ENCODE results near the gene CEL.
"Not testable (repeated sequence)": the region's sequence is repeated elsewhere in the genome, so short reads cannot be mapped to it uniquely, and the experiment has no call there.

Gene CEL

DNA sequence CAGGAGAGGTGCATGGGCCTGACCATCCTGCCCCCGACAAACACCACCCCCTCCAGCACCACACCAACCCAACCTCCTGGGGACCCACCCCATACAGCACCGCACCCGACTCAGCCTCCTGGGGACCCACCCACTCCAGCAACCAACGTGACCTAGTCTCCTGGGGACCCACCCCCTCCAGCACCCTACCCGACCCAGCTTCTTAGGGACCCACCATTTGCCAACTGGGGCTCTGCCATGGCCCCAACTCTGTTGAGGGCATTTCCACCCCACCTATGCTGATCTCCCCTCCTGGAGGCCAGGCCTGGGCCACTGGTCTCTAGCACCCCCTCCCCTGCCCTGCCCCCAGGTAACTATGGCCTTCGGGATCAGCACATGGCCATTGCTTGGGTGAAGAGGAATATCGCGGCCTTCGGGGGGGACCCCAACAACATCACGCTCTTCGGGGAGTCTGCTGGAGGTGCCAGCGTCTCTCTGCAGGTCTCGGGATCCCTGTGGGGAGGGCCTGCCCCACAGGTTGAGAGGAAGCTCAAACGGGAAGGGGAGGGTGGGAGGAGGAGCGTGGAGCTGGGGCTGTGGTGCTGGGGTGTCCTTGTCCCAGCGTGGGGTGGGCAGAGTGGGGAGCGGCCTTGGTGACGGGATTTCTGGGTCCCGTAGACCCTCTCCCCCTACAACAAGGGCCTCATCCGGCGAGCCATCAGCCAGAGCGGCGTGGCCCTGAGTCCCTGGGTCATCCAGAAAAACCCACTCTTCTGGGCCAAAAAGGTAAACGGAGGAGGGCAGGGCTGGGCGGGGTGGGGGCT is 4.6 kb downstream of the CEL start:
- DNase-seq, result no peak

GRCh38 chr9:133067006-133067405 is 5.2 kb downstream of the CEL start:
- DNase-seq, result no peak

DNA sequence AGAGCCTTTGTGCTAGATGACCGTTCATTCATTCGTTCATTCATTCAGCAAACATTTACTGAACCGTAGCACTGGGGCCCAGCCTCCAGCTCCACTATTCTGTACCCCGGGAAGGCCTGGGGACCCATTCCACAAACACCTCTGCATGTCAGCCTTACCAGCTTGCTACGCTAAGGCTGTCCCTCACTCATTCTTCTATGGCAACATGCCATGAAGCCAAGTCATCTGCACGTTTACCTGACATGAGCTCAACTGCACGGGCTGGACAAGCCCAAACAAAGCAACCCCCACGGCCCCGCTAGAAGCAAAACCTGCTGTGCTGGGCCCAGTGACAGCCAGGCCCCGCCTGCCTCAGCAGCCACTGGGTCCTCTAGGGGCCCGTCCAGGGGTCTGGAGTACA is 6.0 kb downstream of the CEL start:
- no peak for DNase-seq

GRCh38 chr9:133068431-133068830 is 6.7 kb downstream of the CEL start:
- DNase-seq, result not testable (repeated sequence)

DNA sequence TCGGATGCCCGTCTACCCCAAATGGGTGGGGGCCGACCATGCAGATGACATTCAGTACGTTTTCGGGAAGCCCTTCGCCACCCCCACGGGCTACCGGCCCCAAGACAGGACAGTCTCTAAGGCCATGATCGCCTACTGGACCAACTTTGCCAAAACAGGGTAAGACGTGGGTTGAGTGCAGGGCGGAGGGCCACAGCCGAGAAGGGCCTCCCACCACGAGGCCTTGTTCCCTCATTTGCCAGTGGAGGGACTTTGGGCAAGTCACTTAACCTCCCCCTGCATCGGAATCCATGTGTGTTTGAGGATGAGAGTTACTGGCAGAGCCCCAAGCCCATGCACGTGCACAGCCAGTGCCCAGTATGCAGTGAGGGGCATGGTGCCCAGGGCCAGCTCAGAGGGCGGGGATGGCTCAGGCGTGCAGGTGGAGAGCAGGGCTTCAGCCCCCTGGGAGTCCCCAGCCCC is 8.8 kb downstream of the CEL start:
- not testable (repeated sequence) for DNase-seq

- not testable (repeated sequence) for DNase-seq
These were observed 9.2 kb downstream of the CEL start for GRCh38 chr9:133070985-133071384.

DNA sequence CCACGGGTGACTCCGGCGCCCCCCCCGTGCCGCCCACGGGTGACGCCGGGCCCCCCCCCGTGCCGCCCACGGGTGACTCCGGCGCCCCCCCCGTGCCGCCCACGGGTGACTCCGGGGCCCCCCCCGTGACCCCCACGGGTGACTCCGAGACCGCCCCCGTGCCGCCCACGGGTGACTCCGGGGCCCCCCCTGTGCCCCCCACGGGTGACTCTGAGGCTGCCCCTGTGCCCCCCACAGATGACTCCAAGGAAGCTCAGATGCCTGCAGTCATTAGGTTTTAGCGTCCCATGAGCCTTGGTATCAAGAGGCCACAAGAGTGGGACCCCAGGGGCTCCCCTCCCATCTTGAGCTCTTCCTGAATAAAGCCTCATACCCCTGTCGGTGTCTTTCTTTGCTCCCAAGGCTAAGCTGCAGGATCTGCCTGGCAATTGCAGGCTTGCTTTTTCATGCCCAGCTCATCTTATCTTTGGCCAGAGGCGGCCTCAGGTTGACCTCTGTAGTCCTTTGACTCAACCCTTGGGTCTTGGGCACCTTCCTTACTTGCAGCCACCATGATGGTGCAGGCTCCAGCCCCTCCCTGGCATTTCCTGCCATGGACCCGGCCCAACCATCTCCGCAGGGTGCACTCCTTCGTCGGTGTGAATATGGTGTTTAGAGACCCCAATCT is 9.8 kb downstream of the CEL start:
- DNase-seq, result no peak

- DNase-seq, result not testable (repeated sequence)
These were observed 10.4 kb downstream of the CEL start for GRCh38 chr9:133072210-133072609.

GRCh38 chr9:133073086-133074014 is 11.6 kb downstream of the CEL start:
- no peak for DNase-seq

GRCh38 chr9:133074111-133074651 is 12.4 kb downstream of the CEL start:
- no peak for DNase-seq

DNA sequence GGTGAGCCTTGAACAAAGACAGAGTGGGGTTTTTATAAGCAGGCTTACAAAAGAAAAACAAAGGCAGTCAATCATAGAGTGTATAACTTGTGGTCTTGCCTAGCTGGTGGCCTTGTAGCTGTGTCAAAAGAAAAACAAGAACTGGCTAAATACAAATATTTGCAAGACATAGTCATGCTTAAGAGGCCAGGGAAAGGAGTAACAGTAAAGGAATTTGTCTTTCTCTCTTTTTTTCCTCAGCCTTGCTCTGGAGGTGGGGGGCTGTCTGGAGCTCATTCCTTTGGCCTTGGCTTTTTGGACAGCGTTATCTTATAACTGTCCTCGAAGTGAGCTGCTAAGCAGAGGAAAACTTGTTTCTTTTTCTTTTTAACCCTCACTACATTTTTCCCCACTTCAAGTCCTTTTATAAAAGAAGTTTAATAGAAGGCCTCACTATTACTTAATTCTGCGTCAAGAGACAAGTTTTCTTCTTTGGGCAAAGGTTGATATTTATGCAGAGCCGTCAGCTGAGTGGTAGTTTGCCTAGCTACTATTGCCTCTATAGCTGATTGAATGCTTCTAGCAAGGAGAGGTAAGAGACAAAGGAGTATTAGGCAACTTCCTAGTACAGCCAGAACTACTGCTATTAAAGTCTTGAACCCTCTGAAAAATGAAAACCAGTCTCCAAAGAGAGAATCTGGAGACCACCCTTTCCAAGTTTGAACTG is 14.3 kb downstream of the CEL start:
- no peak for DNase-seq

- DNase-seq, result no peak
These were observed 14.9 kb downstream of the CEL start for GRCh38 chr9:133076691-133077090.

DNA sequence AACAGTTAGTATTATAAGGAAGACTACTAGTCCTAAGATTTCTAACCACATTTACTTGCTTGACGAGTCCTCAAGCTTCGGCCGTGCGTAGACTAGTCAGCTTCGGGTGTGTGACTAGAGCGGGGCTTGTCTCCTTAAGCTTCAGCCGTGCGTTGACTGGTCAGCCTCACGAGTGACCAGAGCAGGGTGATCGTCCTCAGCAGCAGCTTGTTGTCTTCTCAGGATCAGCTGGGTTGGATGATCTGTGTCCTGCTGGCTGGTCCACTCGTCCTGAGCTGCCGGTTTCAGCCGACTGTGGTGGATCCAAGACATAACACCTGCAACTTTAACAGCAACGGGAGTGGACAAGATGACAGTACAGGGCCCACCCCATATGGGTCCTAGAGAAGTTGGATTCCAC is 16.7 kb downstream of the CEL start:
- DNase-seq, result no peak

- no peak for DNase-seq
These were observed 18.4 kb downstream of the CEL start for GRCh38 chr9:133080161-133080560.

GRCh38 chr9:133080786-133081779 is 19.3 kb downstream of the CEL start:
- not testable (repeated sequence) for DNase-seq

DNA sequence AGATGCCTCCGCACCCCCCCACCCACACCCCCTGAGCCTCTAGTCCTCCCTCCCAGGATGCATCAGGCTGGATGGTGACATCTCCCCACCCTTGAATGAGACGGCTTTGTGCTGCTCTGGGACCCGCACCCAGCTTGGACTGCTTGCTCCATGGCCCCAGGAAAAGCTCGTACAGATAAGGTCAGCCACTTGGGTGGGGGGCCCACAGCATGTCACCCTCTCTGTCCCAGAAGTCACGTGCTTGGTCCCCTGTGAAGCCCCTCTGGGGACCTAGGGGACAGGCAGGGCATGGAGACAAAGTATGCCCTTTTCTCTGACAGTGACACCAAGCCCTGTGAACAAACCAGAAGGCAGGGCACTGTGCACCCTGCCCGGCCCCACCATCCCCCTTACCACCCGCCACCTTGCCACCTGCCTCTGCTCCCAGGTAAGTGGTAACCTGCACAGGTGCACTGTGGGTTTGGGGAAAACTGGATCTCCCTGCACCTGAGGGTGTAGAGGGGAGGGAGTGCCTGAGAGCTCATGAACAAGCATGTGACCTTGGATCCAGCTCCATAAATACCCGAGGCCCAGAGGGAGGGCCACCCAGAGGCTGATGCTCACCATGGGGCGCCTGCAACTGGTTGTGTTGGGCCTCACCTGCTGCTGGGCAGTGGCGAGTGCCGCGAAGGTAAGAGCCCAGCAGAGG is 20.3 kb downstream of the CEL start:
- not testable (repeated sequence) for DNase-seq

DNA sequence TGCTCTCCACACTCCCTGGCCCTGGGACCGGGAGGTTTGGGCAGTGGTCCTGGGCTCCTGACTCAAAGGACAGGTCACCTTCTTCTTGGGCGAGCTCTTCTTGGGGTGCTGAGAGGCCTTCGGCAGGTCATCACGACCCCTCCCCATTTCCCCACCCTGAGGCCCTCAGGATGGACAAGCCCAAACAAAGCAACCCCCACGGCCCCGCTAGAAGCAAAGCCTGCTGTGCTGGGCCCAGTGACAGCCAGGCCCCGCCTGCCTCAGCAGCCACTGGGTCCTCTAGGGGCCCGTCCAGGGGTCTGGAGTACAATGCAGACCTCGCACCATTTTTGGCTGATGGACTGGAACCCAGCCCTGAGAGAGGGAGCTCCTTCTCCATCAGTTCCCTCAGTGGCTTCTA is 21.9 kb downstream of the CEL start:
- not testable (repeated sequence) for DNase-seq

DNA sequence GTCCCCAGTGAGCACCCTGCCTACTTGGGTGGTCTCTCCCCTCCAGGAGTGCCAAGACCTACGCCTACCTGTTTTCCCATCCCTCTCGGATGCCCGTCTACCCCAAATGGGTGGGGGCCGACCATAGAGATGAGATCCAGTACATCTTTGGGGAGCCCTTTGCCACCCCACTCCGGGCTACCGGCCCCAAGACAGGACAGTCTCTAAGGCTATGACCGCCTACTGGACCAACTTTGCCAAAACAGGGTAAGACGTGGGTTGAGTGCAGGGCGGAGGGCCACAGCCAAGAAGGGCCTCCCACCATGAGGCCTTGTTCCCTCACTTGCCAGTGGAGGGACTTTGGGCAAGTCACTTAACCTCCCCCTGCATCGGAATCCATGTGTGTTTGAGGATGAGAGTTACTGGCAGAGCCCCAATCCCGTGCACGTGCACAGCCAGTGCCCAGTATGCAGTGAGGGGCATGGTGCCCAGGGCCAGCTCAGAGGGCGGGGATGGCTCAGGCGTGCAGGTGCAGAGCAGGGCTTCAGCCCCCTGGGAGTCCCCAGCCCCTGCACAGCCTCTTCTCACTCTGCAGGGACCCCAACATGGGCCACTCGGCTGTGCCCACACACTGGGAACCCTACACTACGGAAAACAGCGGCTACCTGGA is 24.6 kb downstream of the CEL start:
- DNase-seq, result not testable (repeated sequence)

- no peak for DNase-seq
These were observed 25.1 kb downstream of the CEL start for GRCh38 chr9:133086894-133087293.

Measured in midbrain (tissue), 1 donor.